ENCODE measurements around the gene ATP6V1B1. TPM values are rescaled to one million over a fixed set of nuclear protein-coding genes. Genes with fewer than 3 reads are reported as not detected.

Gene ATP6V1B1
- total and polyA plus RNA-seq, 12 donors, result 0.14 to 4.6 (median 0.69) TPM; not detected in 4

DNA sequence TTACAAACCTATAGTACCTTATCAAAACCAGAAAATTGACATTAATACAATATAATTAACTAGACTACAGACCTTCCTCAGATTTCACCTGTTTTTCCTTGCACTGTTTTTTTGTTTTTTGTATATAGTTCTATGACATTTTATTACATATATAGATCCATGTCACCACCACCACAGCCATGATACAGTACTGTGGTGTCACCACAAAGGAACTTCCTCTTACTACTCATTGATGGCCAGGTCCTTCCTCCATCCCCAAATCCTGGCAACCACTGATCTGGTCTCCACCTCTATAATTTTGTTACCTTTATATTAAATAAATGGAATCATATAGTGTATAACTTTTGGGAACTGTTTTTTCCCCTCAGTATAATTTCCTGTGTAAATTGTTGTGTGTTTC, 19.4 kb upstream of the ATP6V1B1 start:
- Histone ChIP-seq H3K36me3 (replicated peaks in 1 of 2) (no peaks in the 10 kb centered on the region), H3K9me3 (replicated peaks in 1 of 3) (no peaks in the 10 kb centered on the region), H3K4me1 (replicated peaks in 1 of 2) (no peaks in the 10 kb centered on the region), H3K4me3 (no peak overlapping the region), H3K27ac (no peak overlapping the region), H3K27me3 (no peaks in the 10 kb centered on the region)
- intact Hi-C loops (cut with DNase I), result no loop called here
- TF ChIP-seq, protein P1, sequence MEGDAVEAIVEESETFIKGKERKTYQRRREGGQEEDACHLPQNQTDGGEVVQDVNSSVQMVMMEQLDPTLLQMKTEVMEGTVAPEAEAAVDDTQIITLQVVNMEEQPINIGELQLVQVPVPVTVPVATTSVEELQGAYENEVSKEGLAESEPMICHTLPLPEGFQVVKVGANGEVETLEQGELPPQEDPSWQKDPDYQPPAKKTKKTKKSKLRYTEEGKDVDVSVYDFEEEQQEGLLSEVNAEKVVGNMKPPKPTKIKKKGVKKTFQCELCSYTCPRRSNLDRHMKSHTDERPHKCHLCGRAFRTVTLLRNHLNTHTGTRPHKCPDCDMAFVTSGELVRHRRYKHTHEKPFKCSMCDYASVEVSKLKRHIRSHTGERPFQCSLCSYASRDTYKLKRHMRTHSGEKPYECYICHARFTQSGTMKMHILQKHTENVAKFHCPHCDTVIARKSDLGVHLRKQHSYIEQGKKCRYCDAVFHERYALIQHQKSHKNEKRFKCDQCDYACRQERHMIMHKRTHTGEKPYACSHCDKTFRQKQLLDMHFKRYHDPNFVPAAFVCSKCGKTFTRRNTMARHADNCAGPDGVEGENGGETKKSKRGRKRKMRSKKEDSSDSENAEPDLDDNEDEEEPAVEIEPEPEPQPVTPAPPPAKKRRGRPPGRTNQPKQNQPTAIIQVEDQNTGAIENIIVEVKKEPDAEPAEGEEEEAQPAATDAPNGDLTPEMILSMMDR (IDR thresholded peaks at IDR 0.05), result no peak
- TF ChIP-seq POLR2A (IDR thresholded peaks at IDR 0.05), result no peak
- DNase-seq, result no peak

DNA sequence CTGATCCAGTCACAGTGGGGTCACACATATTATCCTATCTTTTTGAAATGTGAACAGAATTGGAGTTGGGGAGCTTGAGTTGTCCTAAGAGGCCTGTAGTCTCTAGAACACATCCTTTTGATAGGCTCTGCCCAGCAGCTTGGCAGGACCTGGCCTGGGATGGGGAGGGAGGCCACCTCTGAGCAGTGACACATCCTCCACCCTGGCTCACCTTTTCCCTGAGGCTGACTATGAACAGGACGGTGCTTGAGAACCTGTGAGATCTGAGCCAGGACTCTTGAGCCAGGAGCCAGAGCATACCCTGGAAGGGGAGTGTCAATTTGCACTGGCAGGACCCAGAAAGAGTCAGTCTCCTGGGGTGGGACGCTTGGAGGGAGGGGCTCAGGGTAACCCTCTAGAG, 17.7 kb upstream of the ATP6V1B1 start:
- Histone ChIP-seq H3K36me3 (replicated peaks in 1 of 2) (no peaks in the 10 kb centered on the region), H3K27ac (no peak overlapping the region), H3K27me3 (no peaks in the 10 kb centered on the region), H3K4me1 (replicated peaks in 1 of 2) (no peaks in the 10 kb centered on the region), H3K4me3 (no peak overlapping the region), H3K9me3 (replicated peaks in 1 of 3) (no peaks in the 10 kb centered on the region)
- WGBS, 4 donors, result 52 to 82% (median 73%) methylated on average over 2 of the region's 2 CpGs
- intact Hi-C loops (cut with DNase I), result loop anchor here in 1 of 2 donors (2.0 kb wide), 1 partner anchor 47 kb away; no protein-coding TSS in a partner anchor
- TF ChIP-seq POLR2A (IDR thresholded peaks at IDR 0.05), result no peak
- TF ChIP-seq, protein P1 (IDR thresholded peaks at IDR 0.05), result no peak
- no peak for DNase-seq

DNA sequence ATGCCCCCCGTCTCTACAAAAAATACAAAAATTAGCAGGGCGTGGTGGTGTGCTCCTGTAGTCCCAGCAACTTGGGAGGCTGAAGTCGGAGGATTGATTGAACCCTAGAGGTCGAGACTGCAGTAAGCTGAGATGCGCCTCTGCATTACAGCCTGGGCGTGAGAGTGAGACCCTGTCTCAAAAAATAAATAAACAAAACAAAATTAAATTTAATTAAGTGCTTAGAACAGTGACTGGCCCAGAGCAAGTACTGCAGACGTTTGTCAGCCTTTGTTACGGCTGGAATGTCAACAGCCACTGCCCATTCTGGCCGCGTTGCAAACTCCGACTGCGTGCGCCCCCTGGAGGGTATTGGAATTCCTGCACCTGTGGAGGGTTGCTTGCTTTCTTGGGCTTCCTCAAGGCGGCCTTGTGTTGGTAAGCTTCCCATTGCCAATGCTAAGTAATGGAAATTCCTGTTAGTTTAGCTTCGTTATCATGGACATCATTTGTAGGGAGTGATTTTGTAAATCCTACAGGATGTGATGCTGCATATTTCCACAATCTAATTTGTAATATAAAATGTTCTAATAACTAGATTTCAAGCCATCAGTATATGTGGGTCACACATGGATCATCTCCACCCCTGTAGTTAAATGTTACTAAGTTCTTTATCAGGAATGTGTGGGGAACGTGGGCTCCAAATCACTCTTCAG, 15.9 kb upstream of the ATP6V1B1 start:
- 28 to 36% (median 31%) methylated on average over 14 to 16 of the region's 16 CpGs for WGBS, 4 donors
- intact Hi-C loops (cut with DNase I), result loop anchor here in 1 of 2 donors (2.0 kb wide), 1 partner anchor 49 kb away; no protein-coding TSS in a partner anchor
- no peaks in the 10 kb centered on the region for H3K4me1 ChIP-seq (replicated peaks in 1 of 2)

DNA sequence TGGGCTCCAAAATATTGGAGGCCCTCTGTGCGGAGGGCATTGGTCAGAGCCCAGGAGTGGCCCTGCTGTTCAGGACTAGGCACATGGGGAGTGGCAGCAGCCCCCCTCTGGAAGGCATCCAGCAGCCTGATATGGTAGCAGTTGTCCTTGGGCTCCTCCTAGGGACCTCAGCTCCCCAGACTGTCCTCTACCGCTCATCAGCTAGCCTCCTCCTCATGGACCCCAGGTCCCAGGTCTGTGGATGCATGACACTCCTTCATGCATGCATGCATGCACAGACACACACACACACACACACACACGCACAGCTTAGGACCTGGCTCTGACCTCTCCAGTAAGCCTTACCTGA, 15.4 kb upstream of the ATP6V1B1 start:
- Histone ChIP-seq H3K27me3 (no peaks in the 10 kb centered on the region), H3K4me1 (replicated peaks in 1 of 2) (no peaks in the 10 kb centered on the region), H3K36me3 (replicated peaks in 1 of 2) (no peaks in the 10 kb centered on the region), H3K27ac (no peak overlapping the region), H3K4me3 (no peak overlapping the region), H3K9me3 (replicated peaks in 1 of 3) (no peaks in the 10 kb centered on the region)
- DNase-seq, result peak in 1 of 7 donors; percentile 10
- 43 to 89% (median 83%) methylated on average over 1 to 3 of the region's 3 CpGs for WGBS, 4 donors
- TF ChIP-seq, protein P1 (IDR thresholded peaks at IDR 0.05), result no peak
- TF ChIP-seq POLR2A (IDR thresholded peaks at IDR 0.05), result no peak
- intact Hi-C loops (cut with DNase I), result no loop called here

More for the DNA sequence above, 15.9 kb upstream of the ATP6V1B1 start:
- no peak for TF ChIP-seq POLR2A (IDR thresholded peaks at IDR 0.05)
- TF ChIP-seq, protein P1 (IDR thresholded peaks at IDR 0.05), result peak; percentile 86 to 94 (median 88)
- Histone ChIP-seq H3K4me3 (no peak overlapping the region), H3K27ac (no peak overlapping the region), H3K27me3 (no peaks in the 10 kb centered on the region), H3K36me3 (replicated peaks in 1 of 2) (no peaks in the 10 kb centered on the region), H3K9me3 (replicated peaks in 1 of 3) (no peaks in the 10 kb centered on the region)
- DNase-seq, result peak; percentile 80 to 93 (median 87)
